T47D (cell line): ENCODE data around the gene IL1RAP.
"Not testable (repeated sequence)": the region's sequence is repeated elsewhere in the genome, so short reads cannot be mapped to it uniquely, and the experiment has no call there.

Experiments
- DNase-seq, 2 experiments: peaks; one replicate each; pipeline versions ENCODE4 v3.0.0 to v3.0.0-alpha.2; 2011 to 2012; ENCODE audit warnings: low read depth in 1 of 2, low spot score in 1 of 2
- JUND ChIP-seq: IDR thresholded peaks from 2 replicates; pipeline ENCODE4 v1.6.1; 2012; ENCODE audit warnings: low read depth
- in situ Hi-C: cut with HindIII; loops from 2 replicates; pipeline ENCODE4 v1.10.0; 2016; ENCODE audit warnings: low sequenced_read_pairs, low pct_unique_long_range_greater_than_20kb

Gene IL1RAP

GRCh38 chr3:190513409-190514370 is at the start of gene IL1RAP:
Gene IL1RAP, plus strand, starts transcription at chr3:190514085. Its CDS starts 50,205 bp downstream, at chr3:190564290.
- in situ Hi-C loops: no loop called here
- peak; percentile 98 for DNase-seq
- TF ChIP-seq JUND: no peak

- no peak for DNase-seq
- in situ Hi-C loops: no loop called here
- no peak for TF ChIP-seq JUND
Observed at GRCh38 chr3:190467922-190468321, 46.0 kb upstream of the IL1RAP start.

- DNase-seq, in situ Hi-C loops: not testable (repeated sequence)
Observed at GRCh38 chr3:190473261-190473660, 40.6 kb upstream of the IL1RAP start.

GRCh38 chr3:190481779-190482178 is 32.1 kb upstream of the IL1RAP start:
- no peak for TF ChIP-seq JUND
- DNase-seq: no peak
- in situ Hi-C loops: no loop called here

GRCh38 chr3:190485830-190486532 is 27.9 kb upstream of the IL1RAP start:
- in situ Hi-C loops: no loop called here

GRCh38 chr3:190486533-190486864 is 27.4 kb upstream of the IL1RAP start:
- no peak for DNase-seq
- in situ Hi-C loops: no loop called here
- no peak for TF ChIP-seq JUND

More at GRCh38 chr3:190485830-190486532, 27.9 kb upstream of the IL1RAP start:
- TF ChIP-seq JUND: no peak
- peak in 1 of 2 experiments; percentile 26 for DNase-seq

GRCh38 chr3:190486908-190487607 is 26.8 kb upstream of the IL1RAP start:
- no peak for DNase-seq
- in situ Hi-C loops: no loop called here
- TF ChIP-seq JUND: no peak

GRCh38 chr3:190491533-190492054 is 22.3 kb upstream of the IL1RAP start:
- in situ Hi-C loops: no loop called here
- no peak for DNase-seq
- no peak for TF ChIP-seq JUND

GRCh38 chr3:190492129-190492528 is 21.8 kb upstream of the IL1RAP start:
- in situ Hi-C loops: no loop called here
- no peak for TF ChIP-seq JUND
- no peak for DNase-seq

- in situ Hi-C loops: no loop called here
- TF ChIP-seq JUND: no peak
- no peak for DNase-seq
Observed at GRCh38 chr3:190492966-190493365, 20.9 kb upstream of the IL1RAP start.

- no peak for TF ChIP-seq JUND
- no peak for DNase-seq
- in situ Hi-C loops: no loop called here
Observed at GRCh38 chr3:190494907-190495306, 19.0 kb upstream of the IL1RAP start.

GRCh38 chr3:190495354-190495753 is 18.5 kb upstream of the IL1RAP start:
- TF ChIP-seq JUND: no peak
- in situ Hi-C loops: no loop called here
- DNase-seq: no peak
